ENCODE data around the gene ATF2.

Gene ATF2

DNA sequence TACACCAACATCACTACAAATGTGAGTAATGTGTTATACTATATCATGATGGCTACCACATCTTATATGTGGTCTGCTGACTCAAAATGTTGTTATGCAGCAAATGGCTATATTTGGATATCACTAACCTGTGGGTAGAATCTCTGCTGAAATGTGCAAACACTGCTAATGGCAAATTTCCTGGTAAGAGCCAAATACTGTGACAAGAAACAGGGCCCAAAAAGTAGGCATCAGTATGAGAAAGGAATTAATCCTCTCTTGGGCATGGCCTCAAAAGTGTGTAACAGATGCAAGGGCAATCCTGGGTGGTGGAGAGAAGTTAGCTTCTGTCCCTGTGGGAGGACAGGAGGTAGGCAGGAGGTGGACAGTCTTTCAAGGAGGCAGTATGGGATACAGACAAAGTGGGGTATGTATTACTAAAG, 13.3 kb downstream of the ATF2 start:
- DNase-seq (ENCODE audit: low spot score) = peak; percentile 23
- in situ Hi-C loops (cut with MboI; ENCODE audit: low sequenced_read_pairs, unreplicated experiment) = no loop called here
- no peak for TF ChIP-seq CTCF (IDR thresholded peaks at IDR 0.05; ENCODE audit: borderline replicate concordance, control extremely low read depth, extremely low read depth, insufficient read depth, missing control alignments)

- DNase-seq (ENCODE audit: low spot score) = no peak
- in situ Hi-C loops (cut with MboI; ENCODE audit: low sequenced_read_pairs, unreplicated experiment) = no loop called here
- no peak for TF ChIP-seq CTCF (IDR thresholded peaks at IDR 0.05; ENCODE audit: borderline replicate concordance, control extremely low read depth, extremely low read depth, insufficient read depth, missing control alignments)
Observed at GRCh38 chr2:175152242-175152641, 15.8 kb downstream of the ATF2 start.

GRCh38 chr2:175151791-175152190, 16.2 kb downstream of the ATF2 start:
- in situ Hi-C loops (cut with MboI; ENCODE audit: low sequenced_read_pairs, unreplicated experiment) = no loop called here
- TF ChIP-seq CTCF (IDR thresholded peaks at IDR 0.05; ENCODE audit: borderline replicate concordance, control extremely low read depth, extremely low read depth, insufficient read depth, missing control alignments) = no peak
- DNase-seq (ENCODE audit: low spot score) = no peak

GRCh38 chr2:175147186-175147585, 20.8 kb downstream of the ATF2 start:
- TF ChIP-seq CTCF (IDR thresholded peaks at IDR 0.05; ENCODE audit: borderline replicate concordance, control extremely low read depth, extremely low read depth, insufficient read depth, missing control alignments) = no peak
- no peak for DNase-seq (ENCODE audit: low spot score)
- in situ Hi-C loops (cut with MboI; ENCODE audit: low sequenced_read_pairs, unreplicated experiment) = no loop called here

GRCh38 chr2:175143678-175144077, 24.3 kb downstream of the ATF2 start:
- TF ChIP-seq CTCF (IDR thresholded peaks at IDR 0.05; ENCODE audit: borderline replicate concordance, control extremely low read depth, extremely low read depth, insufficient read depth, missing control alignments) = no peak
- DNase-seq (ENCODE audit: low spot score) = no peak
- in situ Hi-C loops (cut with MboI; ENCODE audit: low sequenced_read_pairs, unreplicated experiment) = no loop called here

- no peak for DNase-seq (ENCODE audit: low spot score)
- in situ Hi-C loops (cut with MboI; ENCODE audit: low sequenced_read_pairs, unreplicated experiment) = no loop called here
- TF ChIP-seq CTCF (IDR thresholded peaks at IDR 0.05; ENCODE audit: borderline replicate concordance, control extremely low read depth, extremely low read depth, insufficient read depth, missing control alignments) = no peak
Observed at GRCh38 chr2:175143191-175143590, 24.8 kb downstream of the ATF2 start.

DNA sequence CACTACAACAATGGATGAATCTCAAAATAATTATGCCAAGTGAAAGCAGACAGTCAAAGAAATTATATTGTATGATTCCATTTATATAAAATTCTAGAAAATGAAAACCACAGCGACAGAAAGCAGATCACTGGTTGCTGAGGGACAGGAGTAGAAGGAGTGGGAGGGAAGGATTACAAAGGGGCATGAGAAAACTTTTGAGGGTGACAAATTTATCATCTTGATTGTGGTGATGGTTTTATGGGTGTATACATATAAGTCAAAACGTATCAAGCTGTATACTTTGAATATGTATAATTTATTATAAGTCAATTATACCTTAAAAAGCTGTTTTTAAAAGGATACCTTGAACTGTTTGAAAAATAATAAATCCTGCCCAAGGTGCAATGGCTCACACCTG, 27.7 kb downstream of the ATF2 start:
- no peak for DNase-seq (ENCODE audit: low spot score)
- no peak for TF ChIP-seq CTCF (IDR thresholded peaks at IDR 0.05; ENCODE audit: borderline replicate concordance, control extremely low read depth, extremely low read depth, insufficient read depth, missing control alignments)
- in situ Hi-C loops (cut with MboI; ENCODE audit: low sequenced_read_pairs, unreplicated experiment) = no loop called here
